Measurements from ENCODE around the gene PSD2.

The PSD2 gene

DNA sequence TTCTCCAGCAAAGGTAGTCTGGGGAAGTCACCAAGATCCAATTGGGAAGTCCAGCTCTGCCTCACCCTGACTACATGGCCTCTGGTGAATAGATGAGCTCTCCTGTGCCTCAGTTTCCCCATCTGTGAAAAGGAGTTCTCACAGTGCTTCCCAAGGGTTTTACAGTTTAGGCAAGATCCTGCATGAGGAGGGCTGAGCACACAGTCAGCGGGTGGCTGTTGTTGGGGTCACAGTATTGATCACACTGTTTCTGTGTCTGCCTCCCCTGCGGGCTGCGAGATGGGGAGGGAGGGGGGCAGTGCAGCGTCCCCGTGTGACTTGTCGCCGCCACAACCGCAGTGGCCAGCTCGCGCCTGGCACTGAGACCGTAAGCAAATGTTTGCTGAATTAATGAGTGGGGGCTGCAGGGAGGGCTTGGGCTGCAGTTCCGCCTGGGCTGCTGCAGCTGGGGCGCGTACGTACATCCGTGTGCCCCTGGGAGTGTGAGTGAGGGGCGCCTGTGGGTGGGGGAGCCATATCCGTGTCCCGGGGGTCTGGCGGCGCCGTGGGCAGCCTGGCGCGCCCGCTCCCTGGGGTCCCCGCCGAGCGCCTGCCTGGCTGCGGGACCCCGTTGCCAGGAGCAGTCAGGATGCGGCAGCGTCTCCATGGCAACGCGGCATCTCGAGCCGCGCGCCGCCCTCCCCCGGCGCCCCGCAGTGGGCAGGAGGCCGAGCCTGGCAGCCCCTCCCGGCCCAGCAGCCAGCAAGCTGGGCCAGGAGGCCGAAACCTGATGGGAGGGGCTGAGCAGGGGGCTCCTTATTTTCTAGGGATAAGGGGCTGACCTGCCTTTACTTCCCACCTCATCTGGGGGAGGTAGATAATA, 31.4 kb upstream of the PSD2 start:
- peak; percentile 39 for DNase-seq

DNA sequence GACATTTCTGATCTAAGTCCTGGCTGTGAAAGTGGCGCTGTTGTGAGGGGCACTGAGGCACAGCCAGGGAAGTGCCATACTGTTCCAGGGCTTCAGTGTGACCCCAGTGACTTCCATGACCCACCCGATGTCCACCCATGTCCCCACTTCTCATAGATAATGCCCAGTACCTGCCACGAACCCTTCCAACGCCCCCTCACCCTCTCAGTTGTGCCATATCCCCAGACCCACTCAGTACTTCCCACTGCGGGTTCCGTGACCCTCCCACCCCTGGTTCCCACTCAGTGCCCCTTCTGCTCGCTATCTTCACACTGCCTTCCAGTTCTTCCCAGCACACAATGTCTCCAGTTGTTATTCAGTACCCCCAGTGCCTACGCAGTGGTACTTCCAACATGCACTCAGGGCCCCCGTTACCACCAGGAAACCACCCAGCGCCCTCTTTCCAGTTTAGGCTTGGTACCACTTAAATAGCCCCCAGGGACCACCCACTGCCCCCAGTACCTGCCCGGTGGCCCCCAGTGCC, 30.7 kb upstream of the PSD2 start:
- no peak for DNase-seq

DNA sequence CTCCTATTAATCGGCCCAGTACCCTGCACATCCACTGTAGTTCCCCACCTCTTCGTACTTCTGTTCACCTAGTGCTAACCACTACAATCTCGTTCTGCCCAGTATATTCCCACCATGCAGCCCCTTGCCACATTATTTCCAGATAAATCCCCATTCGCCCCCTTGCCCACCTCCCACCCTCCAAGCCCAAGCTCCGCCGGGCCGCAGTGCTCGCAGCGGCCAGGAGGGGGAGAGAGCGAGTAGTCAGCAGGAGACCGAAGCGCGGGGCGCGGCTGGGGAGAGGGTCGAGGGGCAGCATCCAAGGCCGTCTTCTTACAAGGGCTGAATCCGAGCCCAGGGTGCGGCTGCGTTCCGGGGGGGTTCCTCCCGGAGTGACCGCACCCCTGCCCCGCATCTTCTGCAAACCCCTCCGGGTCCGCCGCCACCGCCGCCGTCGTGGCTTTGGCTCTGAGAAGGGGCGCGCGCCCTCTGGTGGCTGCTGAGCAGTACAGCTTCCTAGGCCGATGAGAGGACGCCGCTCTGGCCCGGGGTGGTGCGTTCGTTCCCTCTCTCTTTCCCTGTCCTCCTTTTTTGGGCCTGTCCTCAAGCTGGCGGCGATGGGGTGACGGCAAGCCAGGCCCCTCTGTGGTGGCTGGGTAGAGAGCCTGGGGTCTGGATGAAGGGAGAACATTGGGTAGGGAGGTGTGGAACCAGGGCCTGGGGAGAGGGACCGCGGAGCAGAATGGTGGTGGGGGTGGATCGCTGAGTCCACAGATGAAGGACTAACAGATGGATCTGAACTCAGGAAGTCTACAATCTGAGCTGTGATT, 30.0 kb upstream of the PSD2 start:
- peak; percentile 53 for DNase-seq

DNA sequence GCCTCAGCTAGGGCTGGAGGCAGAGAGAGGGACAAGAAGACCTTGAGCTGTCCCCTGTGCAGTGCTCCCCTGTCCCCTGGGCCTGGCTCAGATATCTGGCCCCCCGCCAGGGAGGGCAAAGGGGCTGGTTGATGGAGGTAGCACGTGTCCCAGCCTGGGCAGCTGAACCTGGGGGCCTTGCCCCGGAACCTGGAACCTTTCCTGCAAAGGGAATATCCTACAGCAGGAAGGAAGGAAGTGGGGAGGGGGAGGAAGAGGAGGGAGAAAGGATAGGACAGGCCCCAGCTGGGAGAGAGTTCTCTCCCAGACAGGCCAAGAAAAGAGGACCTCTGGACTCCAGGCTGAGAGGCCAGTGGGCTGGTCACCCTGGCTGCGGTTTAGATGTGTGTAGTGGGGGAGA, 27.6 kb upstream of the PSD2 start:
- no peak for DNase-seq

DNA sequence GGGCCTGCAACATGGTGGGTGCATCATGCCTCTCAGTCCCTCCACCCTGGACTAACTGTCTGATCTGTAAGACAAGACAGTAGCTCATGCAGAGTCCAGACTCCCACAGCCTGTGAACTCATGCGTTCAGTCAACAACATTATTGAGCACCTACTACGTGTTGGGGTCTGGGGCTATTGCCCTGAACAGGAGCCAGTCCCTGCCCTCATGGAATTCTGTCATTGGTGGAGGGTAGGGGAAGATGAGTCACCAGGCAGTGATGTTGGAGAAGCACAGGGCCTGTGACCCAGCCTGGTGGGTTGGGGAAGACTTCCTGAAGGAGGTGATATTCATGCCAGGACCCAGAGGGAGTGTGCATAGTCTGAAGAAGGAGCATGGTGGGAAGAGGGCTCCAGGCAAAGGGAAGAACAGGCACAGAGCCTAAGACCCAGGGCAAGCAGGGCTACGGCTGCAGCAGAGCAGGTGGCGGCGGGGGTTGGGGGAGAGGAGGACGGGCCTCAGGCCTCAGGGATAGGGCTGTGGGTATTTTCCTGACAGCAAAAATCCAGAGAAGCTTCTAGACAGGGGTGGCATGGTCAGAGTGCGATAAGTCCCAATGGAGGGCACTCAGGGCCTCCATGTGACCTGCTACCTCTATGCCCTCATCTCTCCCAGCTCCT, 26.7 kb upstream of the PSD2 start:
- DNase-seq: no peak

DNA sequence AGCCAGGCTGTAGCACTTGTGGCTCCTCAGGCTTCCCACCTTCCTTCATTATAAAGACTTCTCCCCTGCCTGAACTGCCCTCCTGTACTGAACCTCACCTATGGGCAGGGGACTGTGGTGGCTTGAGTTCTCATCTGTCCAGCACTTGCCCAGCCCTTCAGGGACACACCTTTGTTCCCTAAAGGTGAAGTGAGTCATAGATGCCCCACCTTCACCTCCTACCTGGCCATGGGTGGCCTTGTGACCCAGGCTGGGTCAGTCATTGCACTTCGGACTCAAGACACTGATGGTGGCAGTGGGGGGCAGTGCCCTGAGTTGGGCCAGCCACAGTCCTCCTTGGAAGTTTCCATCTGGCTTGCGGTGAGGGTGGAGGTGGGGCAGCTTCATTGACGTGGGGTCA, 26.1 kb upstream of the PSD2 start:
- no peak for DNase-seq

DNA sequence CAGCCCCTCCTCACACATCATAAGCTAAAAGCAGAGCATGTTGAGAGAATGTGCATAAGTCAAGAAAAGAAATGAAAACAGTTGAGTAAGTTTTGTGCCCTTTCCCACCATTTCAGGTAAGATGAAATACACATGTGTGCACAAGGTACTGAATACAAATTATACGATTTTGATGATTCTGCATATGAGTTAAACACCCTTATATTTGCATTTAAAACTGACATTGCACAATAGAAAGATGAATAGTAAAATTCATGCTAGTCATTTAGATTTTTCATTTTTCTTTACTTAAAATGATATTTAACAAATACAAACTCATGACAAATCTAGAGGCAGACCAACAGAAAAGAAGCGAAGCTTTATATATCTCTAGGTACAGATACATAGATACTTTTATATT, 24.9 kb upstream of the PSD2 start:
- DNase-seq: no peak

DNA sequence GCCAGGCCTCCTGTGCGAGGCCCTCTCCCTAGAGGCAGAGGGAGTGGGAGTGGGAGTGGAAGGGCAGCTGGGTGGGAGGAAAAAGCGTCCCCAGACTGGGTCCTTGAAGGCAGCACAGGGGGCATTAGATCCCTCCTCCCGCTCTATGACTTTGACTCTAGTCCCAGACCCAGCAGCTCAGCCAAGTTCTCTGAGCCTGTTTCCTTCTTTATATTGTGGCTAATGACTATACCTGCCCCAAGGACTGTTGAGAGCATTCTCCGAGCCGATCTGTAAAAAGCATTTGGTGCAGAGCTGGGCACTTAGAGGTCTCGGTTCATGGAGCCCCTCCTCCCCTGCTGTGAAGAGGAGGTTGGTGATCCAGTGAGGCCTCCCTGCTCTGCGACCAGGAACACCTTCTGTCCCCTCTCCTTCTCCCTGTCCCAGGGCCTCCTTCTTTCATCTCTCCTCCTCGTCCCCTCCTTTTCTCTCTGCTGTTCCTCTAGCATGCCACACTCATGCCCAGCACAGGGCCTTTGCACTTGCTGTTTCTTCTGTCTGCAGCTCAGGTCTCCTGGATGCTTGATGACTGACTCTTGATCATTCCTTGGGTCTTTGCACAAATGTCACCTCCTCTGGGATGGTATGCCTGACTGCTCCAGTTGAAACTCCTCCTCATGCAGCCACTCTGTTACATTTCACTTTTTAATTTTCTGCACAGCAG, 23.4 kb upstream of the PSD2 start:
- DNase-seq: no peak

DNA sequence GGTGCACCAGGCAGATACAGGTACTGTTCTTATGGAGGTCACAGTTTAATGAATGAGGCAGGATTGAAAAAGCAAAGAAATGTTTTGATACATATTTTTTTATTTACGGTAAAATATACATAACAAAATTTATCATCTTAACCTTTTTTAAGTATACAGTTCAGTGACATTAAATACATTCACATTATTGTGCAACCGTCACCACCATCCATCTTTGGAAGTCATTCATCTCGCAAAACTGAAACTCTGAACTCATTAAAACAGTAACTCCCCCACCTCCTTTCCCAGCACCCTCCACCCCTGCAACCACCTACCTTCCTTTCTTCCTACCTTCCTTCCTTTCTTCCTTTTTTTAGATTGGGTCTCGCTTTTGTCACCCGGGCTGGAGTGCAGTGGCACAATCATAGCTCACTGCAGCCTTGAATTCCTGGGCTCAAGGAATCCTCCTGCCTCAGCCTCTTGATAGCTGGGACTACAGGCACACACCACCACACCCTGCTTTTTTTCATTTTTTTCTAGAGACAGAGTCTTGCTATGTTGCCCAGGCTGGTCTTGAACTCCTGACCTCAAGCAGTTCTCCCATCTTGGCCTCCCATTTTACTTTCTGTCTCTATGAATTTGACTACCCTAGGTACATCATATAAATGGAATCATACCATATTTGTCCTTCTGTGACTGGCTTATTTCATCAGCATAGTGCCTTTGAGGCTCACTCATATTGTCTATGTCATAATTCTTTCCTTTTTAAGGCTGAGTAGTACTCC, 22.5 kb upstream of the PSD2 start:
- no peak for DNase-seq

DNA sequence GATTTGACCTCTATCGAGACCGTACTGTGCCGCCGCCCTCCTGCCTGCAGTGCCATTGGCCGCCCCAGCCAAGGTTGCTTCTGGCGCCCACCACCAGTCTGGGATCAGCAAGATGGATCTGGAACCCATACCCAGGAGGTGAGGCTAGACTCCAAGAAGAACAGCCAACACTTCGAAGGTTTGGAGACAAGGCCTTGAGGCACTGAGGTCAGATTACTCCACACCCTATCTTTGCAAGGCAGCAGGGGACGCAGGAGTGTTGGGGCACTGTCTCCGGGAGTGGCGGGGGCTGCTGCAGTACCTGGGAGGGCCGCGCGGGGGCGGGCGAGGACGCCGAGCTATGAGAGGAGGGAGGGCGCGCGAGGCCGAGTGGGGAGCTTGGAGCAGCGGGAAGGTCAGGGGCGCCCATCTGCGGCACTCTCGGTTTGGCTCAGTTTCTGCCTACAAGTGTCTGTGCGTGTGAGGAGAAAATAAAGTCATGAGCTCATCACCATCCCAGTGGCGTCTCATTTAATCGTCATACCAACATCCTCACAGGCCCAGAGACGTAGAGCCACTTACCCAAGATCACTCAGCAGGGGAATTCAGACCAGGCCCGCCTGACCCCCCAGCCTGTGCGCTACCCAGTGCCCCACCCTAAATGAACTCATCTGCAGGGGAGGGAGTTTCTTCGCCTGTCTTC, 20.5 kb upstream of the PSD2 start:
- peak; percentile 14 for DNase-seq

- no peak for DNase-seq
Observed at GRCh38 chr5:139775872-139776271, 19.7 kb upstream of the PSD2 start.

DNA sequence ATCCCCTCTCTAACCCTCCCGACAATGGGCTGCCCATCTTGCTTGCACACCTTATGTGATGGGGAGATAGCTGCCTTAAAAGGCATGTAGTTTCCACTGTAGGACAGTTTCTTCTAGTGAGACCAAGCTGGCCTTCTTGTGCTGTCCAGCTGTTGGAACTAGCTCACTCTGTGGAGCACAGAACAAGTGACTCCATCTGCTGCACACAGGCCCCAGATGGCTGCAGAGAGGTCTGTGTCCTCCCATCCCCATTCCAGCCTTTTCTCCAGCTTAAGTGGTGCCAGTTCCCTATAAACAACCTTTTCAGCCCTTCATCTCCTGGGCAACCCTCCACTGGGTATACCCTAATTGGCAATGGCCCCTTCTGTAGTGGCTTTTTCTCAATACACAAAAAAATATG, 18.7 kb upstream of the PSD2 start:
- no peak for DNase-seq

- no peak for DNase-seq
Observed at GRCh38 chr5:139783436-139783965, 12.1 kb upstream of the PSD2 start.

DNA sequence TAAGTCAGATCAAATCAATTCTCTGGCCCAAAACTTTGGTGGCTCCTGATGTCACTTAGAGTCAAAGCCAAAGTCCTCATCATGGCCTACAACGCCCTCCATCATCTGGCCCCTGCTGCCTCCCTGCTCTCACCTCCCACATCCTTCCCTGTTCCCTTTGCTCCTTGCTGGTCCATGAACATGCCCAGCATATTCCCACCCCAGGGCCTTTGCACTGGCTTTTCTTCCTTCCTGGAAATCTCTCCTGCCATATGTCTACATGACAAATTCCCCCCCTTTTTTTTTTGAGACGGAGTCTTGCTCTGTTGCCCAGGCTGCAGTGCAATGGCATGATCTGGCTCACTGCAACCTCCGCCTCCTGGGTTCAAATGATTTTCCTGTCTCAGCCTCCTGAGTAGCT, 11.1 kb upstream of the PSD2 start:
- DNase-seq: no peak

GRCh38 chr5:139787257-139787567, 8.4 kb upstream of the PSD2 start:
- no peak for DNase-seq

- DNase-seq: peak; percentile 32
Observed at GRCh38 chr5:139787568-139788293, 7.9 kb upstream of the PSD2 start.

DNA sequence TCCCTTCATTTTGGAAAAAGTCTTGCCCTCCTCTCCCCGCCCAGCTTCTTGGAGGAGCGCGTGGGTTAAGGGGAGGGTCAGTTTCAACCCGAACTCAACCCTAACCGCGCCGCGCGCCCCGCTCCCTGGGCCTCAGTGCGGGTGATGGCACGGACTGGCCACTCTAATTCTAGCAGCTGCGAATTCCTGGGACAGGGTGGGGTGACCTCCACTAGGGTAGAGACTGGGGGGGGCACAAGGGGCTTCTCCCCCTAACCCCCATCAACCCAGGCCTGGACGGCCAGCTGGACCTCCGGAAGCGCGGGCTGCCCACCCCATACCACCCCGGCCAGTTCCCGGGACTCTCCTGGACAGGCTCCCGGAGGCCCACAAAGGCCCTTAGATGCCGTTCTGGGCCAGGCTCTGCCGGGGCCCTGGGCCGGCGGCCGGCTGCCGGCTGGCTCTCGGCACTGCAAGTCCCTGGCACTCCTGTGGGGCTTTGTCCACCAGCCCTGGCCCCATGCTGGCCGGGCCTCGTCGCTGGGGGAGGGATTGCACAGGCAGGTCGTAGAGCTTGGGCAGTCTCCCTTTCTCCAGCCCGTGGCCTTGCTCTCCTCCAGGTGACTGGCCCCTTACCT, 7.2 kb upstream of the PSD2 start:
- no peak for DNase-seq

DNA sequence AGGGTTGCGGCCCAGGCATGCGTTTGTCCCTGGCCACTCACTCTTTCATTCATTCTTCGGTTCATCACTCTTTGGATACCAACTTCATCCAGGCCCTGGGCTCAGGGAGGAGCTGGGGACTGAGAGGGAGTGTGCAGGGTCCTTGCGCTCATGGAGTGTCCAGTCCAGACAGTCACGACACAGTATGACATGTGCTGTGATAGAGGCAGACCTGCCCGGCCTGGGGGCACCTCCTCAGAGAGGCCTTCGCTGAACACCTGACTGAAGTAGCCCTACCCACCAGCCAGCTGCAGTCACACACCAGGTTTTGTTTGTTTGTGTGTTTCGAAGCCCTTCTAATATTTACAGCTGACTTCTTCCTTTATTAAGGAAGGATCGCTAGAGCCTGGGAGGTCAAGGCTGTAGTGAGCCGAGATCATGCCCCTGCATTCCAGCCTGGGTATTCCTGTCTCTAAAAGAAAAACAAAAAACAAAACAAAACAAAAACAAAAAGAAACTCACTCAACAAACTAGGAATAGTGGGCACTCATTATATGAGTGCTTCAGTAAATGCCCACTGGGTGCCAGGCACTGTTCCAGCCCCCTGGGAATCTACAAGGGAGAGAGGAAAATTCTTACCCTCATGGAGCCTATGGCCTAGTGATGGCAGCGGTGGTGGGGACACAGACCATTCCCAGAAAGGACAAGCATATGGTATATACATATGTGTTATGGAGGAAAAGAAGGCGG, 6.3 kb upstream of the PSD2 start:
- no peak for DNase-seq

DNA sequence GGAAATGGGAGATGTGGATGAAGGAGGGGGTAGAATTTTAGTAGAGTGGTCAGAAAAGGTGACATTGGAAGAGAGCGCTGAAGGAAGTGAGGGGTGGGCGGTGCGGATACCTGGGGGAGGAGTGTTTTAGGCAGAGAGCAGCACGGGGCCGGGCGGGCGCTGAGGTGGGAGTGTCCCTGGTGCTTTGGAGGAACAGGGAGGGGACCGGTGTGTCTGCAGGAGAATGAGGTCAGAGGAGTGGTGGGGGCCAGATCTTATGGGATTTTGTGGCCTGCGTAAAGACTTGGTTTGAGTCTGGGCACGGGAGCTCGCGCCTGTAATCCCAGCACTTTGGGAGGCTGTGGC, 5.8 kb upstream of the PSD2 start:
- no peak for DNase-seq

DNA sequence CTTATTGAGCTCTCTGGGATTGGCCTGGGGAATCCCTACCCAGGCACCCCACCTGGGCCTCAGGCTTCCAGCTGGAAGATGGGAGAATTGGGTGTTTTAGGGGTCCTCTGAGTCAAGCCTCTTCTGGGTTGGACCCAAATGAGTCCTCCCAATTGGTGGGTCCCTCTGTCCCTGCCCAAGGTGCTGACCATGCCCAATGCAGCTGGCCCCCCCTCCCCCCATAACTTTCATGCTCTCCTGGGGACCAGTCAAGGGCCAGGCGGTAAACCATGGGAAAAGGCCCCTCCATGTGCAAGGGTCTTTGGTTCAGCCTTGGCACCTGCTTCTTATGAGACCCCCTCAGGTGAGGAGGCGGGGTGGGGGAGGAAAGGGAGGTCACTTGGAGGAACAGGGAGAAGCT, 3.4 kb upstream of the PSD2 start:
- no peak for DNase-seq

Measured in NCI-H1105 treated with DMSO at 0.1 percent for 48 hours (cell line).